ENCODE results near the gene EXOSC3. TPM values are rescaled to one million over a fixed set of nuclear protein-coding genes. Genes with fewer than 3 reads are reported as not detected.
A peak's percentile ranks its signal among the peaks of the same experiment; 100 is the strongest.

The EXOSC3 gene
- total and polyA plus RNA-seq, 10 of the 15 experiments (the other 5 are each of a cell fraction or from before 2014, with no cell fraction given) = 8.2 to 161 (median 61.4) TPM

GRCh38 chr9:37753489-37754190 lies 31.2 kb downstream of the EXOSC3 start, which contains the start of gene TRMT10B (continued):
- TF ChIP-seq POLR2AphosphoS5 (IDR thresholded peaks at IDR 0.05; ENCODE audit: low read length) (peak; percentile 77), ZZZ3 (IDR thresholded peaks at IDR 0.05; ENCODE audit: control insufficient read depth, insufficient read length, low read depth) (no peak), LARP7 (IDR thresholded peaks at IDR 0.05) (no peak), RBBP5 (conservative IDR thresholded peaks at IDR 0.05) (no peak), HDAC6 (IDR thresholded peaks at IDR 0.05; ENCODE audit: unreplicated experiment) (no peak), ZBED1 (IDR thresholded peaks at IDR 0.05; ENCODE audit: borderline replicate concordance) (no peak), ZNF622 (IDR thresholded peaks at IDR 0.05) (no peak), RB1 (IDR thresholded peaks at IDR 0.05; ENCODE audit: borderline replicate concordance) (no peak), ZBTB33 (IDR thresholded peaks at IDR 0.05) (no peak), ASH2L (IDR thresholded peaks at IDR 0.05; ENCODE audit: borderline replicate concordance, low read depth) (no peak), ZNF687 (IDR thresholded peaks at IDR 0.05) (no peak), STAT1 (conservative IDR thresholded peaks at IDR 0.05) (no peak), SUZ12 (IDR thresholded peaks at IDR 0.05; ENCODE audit: unreplicated experiment) (no peak), BRCA1 (IDR thresholded peaks at IDR 0.05; ENCODE audit: low read depth, low read length) (no peak), KAT2A (conservative IDR thresholded peaks at IDR 0.05; ENCODE audit: control insufficient read depth, low read depth, low read length) (no peak), BCL11A (IDR thresholded peaks at IDR 0.05; ENCODE audit: low read depth, low read length) (no peak), ZNF207 (IDR thresholded peaks at IDR 0.05; ENCODE audit: borderline replicate concordance) (no peak), TCF12 (IDR thresholded peaks at IDR 0.05; ENCODE audit: low read depth, low read length) (no peak)
- TF ChIP-seq, protein P1, sequence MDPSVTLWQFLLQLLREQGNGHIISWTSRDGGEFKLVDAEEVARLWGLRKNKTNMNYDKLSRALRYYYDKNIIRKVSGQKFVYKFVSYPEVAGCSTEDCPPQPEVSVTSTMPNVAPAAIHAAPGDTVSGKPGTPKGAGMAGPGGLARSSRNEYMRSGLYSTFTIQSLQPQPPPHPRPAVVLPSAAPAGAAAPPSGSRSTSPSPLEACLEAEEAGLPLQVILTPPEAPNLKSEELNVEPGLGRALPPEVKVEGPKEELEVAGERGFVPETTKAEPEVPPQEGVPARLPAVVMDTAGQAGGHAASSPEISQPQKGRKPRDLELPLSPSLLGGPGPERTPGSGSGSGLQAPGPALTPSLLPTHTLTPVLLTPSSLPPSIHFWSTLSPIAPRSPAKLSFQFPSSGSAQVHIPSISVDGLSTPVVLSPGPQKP (IDR thresholded peaks at IDR 0.05; ENCODE audit: low read depth, low read length) = 0 out of 2 replicates have a peak, but pooled peaks have one; percentile 25
- TF ChIP-seq, protein P2, sequence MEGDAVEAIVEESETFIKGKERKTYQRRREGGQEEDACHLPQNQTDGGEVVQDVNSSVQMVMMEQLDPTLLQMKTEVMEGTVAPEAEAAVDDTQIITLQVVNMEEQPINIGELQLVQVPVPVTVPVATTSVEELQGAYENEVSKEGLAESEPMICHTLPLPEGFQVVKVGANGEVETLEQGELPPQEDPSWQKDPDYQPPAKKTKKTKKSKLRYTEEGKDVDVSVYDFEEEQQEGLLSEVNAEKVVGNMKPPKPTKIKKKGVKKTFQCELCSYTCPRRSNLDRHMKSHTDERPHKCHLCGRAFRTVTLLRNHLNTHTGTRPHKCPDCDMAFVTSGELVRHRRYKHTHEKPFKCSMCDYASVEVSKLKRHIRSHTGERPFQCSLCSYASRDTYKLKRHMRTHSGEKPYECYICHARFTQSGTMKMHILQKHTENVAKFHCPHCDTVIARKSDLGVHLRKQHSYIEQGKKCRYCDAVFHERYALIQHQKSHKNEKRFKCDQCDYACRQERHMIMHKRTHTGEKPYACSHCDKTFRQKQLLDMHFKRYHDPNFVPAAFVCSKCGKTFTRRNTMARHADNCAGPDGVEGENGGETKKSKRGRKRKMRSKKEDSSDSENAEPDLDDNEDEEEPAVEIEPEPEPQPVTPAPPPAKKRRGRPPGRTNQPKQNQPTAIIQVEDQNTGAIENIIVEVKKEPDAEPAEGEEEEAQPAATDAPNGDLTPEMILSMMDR (IDR thresholded peaks at IDR 0.05 in 2 of 3, conservative IDR thresholded peaks at IDR 0.05 in 1 of 3; ENCODE audit: control insufficient read depth in 2 of 3, extremely low read depth in 1 of 3, insufficient read depth in 1 of 3, low read depth in 3 of 3, low read length in 3 of 3) = no peak
- TF ChIP-seq, protein P3, sequence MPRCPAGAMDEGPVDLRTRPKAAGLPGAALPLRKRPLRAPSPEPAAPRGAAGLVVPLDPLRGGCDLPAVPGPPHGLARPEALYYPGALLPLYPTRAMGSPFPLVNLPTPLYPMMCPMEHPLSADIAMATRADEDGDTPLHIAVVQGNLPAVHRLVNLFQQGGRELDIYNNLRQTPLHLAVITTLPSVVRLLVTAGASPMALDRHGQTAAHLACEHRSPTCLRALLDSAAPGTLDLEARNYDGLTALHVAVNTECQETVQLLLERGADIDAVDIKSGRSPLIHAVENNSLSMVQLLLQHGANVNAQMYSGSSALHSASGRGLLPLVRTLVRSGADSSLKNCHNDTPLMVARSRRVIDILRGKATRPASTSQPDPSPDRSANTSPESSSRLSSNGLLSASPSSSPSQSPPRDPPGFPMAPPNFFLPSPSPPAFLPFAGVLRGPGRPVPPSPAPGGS (IDR thresholded peaks at IDR 0.05; ENCODE audit: borderline replicate concordance, insufficient read depth, low read depth, low read length, poor library complexity, severe bottlenecking) = no peak
